Jurkat, Clone E6-1 (cell line): ENCODE data around the gene SDSL.

Source experiments
- DNase-seq: peaks from one replicate; pipeline ENCODE4 v3.0.0-alpha.2; 2011; ENCODE audit warnings: low read depth, low spot score
- H3K4me3 ChIP-seq: 2 replicates; pipeline ENCODE4 v1.5.1; 2011; ENCODE audit warnings: mild to moderate bottlenecking, low read length, control low read depth, moderate library complexity

SDSL gene

GRCh38 chr12:113395119-113395518 is 27.1 kb upstream of the SDSL start:
- H3K4me3 ChIP-seq = no peak overlapping the region
- DNase-seq = no peak

- no peak overlapping the region for H3K4me3 ChIP-seq
- no peak for DNase-seq
Measured at GRCh38 chr12:113396200-113396599, 26.0 kb upstream of the SDSL start.

DNA sequence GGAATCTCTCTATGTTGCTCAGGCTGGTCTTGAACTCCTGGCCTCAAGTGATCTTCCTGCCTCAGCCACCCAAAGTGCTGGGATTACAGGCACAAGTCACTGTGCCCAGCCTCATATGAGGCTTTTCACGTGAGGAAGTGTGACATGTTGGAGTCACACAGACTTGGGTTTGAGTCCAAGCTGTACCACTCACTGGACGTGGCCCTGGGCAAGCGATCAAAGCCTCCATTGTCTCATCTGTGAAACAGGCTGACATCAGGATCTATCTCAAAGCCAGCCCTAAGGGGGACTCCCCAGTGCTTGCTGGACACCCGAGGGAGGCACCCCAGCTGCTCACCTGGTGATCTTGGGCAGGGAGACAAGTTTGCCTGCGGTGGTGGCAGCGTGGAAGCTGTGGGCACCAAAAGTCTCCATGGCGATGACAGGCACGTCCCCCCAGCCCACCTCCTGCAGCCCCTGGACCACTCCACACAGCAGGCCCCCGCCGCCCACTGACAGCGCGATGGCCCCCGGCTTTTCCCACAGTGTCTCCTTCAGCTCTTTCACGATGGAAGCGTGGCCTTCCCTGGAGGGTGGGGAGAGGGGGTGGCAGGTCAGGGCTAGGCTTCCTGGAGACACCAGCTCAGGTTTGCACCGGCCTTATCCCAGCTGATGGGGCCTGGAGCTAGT is 25.2 kb upstream of the SDSL start:
- no peak overlapping the region for H3K4me3 ChIP-seq

DNA sequence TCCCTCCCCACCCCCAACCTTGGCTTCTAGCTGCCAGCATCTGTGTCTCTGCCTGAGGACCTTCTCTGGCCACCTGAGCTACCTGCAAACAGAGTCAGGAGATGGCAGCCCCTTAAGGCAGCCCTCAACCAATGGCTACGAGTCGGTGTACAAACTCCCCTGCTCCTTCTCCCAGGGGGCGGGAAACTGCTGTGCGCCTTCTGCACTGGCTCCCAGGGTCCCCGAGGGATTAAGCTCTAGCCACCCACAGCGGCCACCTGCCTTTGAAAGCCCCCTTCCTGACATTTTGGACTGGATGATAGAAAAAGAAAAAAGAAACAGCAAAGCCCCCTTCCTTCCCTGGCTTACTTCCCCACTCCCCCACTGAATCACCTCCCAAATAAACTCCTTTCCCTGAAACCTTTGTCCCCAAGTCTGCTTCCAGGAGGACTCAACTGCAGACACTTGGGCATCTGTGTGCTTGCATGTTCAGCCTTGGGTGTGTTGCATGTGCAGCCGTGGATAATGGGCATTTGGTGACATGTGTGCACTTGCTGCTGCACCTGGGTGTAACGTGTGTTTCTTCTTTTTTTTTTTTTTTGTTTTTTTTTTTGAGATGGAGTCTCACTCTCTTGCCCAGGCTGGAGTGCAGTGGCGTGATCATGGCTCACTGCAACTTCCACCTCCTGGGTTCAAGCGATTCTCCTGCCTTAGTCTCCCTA is 24.5 kb upstream of the SDSL start:
- no peak overlapping the region for H3K4me3 ChIP-seq
- no peak for DNase-seq

More for the DNA sequence above, 25.2 kb upstream of the SDSL start:
- DNase-seq = no peak

GRCh38 chr12:113398346-113399290 is 23.6 kb upstream of the SDSL start:
- DNase-seq = no peak
- H3K4me3 ChIP-seq = no peak overlapping the region

DNA sequence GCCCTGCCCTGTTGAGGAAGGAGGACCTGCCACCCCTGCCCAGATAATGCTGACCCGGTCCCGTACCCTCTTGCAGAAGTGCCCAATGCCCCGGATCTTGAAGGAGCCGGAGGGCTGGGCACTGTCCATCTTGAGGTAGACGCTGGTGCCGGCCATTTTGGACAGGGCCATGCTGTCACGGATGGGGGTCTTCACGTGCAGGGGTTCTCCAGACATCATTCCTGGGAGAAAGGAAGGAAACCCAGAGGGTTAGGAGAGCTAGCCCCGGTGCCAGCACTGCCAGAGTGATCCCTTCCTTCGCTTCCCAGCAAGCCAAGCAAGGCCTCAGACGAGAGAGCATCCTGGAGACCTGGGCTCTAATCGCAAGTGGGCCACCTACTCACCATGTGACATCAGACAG is 22.7 kb upstream of the SDSL start:
- DNase-seq = no peak
- no peak overlapping the region for H3K4me3 ChIP-seq

DNA sequence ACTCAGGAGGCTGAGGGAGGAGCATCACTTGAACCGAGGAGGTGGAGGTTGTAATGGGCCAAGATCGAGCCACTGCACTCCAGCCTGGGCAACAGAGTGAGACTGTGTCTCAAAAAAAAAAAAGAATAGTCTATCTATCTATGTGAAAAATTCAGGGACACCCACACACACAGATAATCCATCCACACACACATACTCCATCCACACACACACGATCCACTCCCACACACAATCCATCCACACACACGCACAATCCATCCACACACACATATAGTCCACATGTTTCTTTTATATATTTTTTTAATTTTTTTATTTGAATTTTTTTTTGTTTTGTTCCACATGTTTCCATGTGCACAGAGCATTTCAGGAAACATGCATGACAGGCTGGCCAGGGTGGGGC is 21.8 kb upstream of the SDSL start:
- H3K4me3 ChIP-seq = no peak overlapping the region
- no peak for DNase-seq

DNA sequence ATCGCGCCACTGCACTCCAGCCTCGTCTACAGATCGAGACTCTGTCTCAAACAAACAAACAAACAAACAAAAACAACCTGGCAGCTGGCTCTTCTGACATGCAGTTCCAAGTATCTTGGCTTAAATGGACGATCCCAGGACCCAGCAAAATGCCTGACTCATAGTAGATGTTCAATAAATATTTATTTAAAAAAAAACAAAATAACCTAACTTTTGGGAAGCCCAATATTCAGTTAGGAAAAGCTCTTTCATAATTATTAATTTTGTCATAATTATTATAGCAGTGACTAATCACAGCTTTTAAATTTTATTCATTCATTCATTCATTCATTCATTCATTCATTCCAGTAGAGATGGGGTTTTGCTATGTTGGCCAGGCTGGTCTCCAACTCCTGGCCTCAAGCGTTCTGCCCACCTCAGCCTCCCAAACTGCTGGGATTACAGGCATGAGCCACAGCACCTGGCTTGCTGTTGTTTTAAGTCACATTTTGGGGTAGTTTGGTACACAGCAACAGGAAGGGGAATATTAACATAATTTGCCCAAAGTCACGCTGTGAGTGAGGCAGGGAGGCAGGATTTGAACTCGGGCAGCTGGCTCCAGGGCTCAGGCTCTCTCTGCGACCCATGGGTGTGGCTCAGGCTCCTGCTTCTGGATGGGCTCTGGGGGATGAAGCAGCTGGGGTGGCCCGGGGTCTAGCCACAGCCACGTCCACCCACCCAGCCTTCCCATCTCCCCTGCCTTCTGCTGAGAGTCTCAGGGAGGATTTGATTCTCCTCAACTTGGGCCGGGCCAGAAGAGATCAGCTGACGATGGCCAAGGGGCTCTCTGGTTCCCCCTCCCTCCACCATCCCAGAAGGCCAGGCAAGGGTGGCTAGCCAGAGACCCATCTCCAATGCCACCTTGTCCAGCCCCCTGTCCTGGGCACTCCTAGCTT is 20.8 kb upstream of the SDSL start:
- no peak overlapping the region for H3K4me3 ChIP-seq
- DNase-seq = no peak

- no peak overlapping the region for H3K4me3 ChIP-seq
- DNase-seq = no peak
Measured at GRCh38 chr12:113402586-113403260, 19.5 kb upstream of the SDSL start.

GRCh38 chr12:113403435-113404415 is 18.5 kb upstream of the SDSL start, which contains the start of gene SDS:
Gene SDS, minus strand, starts transcription at chr12:113403887. Its CDS starts 4,179 bp downstream, at chr12:113399708.
- H3K4me3 ChIP-seq = no peak within 1 kb of the TSS
- DNase-seq = no peak

DNA sequence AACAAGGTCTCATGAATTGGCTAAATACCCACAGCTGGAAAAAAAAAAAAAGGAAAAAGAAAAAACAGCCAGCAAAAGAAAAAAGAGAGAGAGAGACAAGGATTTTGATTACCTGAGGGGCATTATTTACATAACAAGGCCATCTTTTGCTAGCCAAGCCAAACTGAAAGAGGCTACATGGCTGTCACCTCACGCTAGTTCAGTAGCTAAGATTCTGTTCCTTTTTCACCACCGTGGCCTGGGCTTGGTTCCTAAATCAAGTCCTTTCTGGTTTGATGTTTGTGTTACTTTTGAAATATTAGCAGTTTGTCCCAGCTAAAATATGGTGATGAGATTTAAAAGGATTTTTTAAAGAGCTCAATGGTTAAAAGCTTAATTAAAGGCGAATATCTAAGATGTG is 16.5 kb upstream of the SDSL start:
- no peak overlapping the region for H3K4me3 ChIP-seq
- no peak for DNase-seq

GRCh38 chr12:113407931-113408600 is 14.1 kb upstream of the SDSL start:
- DNase-seq = no peak
- H3K4me3 ChIP-seq = no peak overlapping the region

DNA sequence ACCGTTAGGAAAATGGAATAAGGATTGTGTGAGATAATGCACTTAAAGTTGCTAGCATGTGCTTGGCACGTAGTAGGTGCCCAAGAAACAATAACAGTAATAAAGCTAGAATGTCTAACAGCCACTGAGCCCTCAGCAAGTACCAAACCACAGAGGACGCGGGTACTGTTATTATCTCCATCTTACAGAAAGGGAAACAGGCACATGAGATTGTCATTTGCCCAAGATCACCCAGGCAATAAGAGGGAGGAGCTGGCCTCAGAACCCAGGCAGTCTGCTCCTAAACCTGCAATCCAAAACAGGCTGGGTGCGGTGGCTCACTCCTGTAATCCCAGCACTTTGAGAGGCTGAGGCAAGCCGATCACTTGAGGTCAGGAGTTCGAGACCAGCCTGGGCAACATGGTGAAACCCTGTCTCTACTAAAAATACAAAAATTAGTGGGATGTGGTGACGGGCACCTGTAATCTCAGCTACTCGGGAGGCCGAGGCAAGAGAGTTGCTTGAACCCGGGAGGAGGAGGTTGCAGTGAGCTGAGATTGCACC is 13.4 kb upstream of the SDSL start:
- no peak overlapping the region for H3K4me3 ChIP-seq
- no peak for DNase-seq

DNA sequence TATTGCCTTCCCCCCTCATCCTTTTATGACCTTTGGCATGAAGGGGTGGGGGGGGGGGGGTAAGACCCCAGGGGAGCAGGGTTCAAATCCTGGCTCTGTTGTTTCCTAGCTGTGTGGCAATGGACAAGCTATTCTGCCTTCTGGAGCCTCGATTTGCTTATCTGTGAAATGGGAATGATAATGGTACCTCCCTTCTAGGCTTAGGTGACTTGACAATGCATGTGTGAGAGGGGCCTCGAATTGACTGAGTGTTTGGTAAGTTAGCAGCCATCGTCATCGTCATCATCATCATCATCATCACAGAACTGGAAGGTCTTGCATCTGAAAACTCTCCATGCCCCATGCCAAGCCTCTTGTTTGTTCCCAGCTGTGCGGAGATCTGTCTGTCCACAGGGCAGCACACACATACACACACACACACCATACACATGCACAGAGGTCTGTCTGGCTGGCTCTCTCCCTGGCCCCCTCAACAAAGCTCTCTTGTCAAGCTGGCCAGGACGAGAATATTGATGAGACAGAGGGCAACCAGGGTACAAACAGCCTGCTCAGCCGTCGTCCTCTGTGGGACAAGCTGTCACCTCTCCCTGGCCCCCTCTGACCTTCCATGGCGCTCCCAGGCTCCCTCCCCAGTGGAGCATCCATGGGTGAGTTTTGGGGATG is 12.6 kb upstream of the SDSL start:
- DNase-seq = no peak
- no peak overlapping the region for H3K4me3 ChIP-seq

DNA sequence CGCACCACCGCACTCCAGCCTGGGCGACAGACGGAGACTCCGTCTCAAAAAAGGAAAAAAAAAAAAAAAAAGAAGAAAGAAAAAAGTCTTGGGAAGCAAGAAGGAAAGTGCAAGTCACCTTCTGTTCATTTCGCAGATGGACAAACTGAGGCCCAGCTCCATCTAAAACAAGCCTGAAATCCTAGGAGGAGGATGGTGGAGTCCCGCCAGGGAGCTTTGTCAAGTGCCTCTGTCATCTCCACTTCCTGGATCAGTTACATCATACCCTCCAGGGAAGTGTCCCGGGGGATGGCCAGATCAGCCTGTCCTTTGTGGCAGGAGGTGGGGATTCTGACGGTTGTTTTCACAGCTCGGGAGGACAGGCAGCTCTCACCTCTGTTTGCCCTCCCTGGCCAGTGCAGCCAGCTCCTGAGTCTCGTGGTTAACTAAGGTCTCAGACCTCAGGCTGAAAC is 8.7 kb upstream of the SDSL start:
- no peak overlapping the region for H3K4me3 ChIP-seq
- DNase-seq = no peak

- no peak overlapping the region for H3K4me3 ChIP-seq
- no peak for DNase-seq
Measured at GRCh38 chr12:113414519-113415038, 7.6 kb upstream of the SDSL start.
